NCI-H1092 treated with DMSO at 0.1 percent for 48 hours (cell line): ENCODE data around the gene DAZAP1.
"Not testable (repeated sequence)": the region's sequence is repeated elsewhere in the genome, so short reads cannot be mapped to it uniquely, and the experiment has no call there.

ENCODE experiments used
- DNase-seq: peaks from one replicate; lab custom pipeline; 2025; lab: John Stamatoyannopoulos, UW

DAZAP1 gene

DNA sequence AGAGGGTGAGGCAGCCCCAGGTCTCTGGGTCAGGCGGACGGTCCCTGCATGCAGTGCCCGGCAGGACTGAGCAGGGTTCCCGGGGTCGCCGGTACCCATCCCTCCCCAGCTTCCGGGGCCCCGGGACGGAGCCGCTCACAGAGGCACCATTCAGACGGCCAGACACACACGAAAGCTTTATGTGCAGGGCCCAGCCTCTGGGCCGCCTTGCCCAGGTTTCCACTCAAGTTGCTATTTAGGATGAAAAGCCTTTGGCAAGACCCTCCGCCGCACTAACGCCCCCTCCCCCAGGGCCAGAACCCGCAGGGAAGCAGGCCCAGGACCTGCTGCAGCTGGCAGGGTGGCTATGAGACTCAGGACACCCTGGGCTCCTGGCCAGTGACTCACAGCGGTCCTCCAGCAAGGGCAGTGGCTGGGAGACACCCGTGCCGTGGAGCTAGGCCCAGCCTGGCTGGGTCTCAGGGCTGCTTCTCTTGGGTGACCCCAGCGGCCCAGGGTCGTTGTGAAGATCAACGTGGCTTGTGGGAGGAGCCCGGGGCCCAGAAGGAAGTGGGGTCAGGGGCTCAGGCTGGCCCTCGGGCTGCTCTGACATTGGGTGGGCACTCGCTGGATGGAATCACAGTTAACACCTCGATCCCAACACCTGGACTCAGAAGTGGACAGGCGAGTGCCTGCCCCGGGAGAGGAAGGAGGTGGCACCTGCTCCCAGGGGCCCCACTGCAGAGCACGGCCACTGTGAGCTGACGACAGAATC lies 66.8 kb downstream of the DAZAP1 start:
- no peak for DNase-seq

DNA sequence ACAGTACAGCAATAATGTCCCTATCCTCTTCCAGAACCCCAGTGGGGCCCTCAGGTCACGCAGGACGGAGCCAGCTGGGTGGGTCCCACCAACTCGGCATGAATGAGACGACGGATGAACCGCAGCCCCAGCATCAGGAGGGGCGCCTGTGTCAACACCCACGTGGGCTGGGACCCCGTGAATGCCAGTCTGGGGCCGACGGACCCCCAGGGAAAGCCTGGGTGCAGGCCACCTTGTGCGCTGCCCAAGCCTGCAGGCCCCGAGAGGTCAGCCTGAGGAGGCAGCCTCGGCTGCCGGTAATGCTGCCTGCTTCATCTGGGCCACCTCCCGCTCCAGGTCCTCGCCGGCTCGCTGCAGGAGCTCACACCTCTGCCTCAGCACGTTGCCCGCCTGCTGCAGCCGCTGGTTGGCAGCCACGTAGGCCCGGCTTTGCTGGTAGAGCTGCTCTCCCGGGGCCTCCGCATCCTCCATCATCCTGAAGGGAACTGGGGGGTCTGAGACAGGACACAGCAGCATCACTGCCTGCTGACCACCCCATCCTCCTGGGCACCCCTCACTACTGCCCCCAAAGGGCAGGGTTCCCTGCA lies 67.5 kb downstream of the DAZAP1 start:
- DNase-seq, result no peak

DNA sequence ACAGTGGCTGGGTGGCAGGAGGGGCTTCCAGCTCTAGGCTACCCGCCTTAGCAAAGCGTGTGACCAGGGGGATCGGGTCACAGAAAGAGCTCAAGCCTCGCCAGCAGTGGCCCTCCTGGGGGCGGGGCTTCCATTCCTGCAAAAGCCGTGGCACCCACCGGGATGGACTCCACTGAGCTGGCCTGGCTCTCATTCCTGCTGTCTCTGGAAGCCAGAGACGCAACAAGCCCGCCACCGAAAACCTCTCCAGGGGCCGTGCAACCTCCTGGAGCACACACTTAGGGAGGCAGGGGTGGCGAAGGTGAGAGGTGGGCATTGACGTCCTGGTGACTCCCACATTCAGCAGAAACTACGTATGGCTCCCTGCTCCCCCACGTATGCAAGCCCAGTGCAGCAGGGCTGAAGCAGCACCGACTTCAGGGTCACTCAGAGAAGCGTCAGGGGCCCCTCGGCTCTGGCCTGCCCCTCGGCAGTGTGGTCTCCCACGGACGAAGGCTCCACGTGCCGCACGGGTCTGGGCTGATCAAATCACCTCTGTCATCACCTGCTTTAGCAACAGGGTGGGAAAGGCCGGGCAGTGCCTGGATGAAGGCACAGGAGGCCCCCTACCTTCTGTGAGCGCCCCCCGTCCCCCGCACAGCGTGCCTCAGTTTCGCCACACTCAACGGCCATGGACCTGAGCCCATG lies 68.5 kb downstream of the DAZAP1 start:
- DNase-seq, result no peak

DNA sequence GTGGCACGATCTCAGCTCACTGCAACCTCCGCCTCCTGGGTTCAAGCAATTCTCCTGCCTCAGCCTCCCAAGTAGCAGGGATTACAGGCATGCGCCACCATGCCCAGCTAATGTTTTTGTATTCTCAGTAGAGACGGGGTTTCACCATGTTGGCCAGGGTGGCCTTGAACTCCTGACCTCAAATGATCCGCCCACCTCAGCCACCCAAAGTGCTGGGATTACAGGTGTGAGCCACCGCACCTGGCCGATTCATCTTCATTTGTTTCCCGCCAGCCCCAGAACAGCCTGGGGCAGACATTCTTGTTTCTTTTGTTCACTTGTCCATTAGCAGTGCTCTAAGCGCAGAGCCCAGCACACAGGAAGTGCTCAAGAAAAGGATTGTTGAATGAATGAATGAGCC lies 69.7 kb downstream of the DAZAP1 start:
- not testable (repeated sequence) for DNase-seq

DNA sequence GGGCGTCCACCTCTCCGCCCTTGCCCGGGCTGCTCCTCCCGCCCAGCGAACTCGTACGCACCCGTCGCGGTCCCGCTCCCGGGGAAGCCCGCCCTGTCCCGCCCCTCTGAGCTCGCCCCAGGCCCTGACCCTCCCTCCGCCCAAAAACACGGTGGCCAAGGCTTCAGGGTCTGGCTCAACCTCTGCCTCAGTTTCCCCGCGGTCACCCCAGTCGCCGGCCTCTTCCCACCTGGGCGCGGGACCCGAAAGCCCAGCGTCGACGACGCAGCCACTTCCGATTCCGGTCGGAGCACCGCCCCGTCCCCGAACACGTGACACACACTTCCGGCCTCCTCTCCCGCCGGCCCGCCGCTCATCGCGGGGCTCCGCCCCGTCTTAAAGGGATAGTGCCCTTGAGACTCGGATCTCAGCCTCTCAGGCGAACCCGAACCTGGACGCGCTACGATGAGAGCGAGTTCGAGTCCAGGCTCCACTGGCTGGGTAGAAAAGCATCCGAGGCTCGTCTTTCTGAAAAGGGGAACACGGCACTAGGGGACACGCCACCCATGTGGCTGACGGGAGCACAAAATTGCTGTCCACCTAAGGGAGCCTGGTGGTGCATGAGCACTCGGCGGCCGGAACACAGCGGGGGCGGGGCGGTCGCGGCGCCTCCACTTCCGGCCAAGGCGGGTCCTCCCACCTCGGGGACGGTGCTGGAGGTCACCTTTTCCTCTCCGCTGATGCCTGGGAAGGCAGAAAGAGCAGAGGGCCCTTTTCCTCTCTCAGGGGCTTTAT lies 71.7 kb downstream of the DAZAP1 start, which contains the start of gene C19orf25:
C19orf25 (minus strand) TSS at position 282 of the 774 bp plus-strand sequence. CDS start 312 bp downstream, outside the sequence.
- DNase-seq, result peak; percentile 92

DNA sequence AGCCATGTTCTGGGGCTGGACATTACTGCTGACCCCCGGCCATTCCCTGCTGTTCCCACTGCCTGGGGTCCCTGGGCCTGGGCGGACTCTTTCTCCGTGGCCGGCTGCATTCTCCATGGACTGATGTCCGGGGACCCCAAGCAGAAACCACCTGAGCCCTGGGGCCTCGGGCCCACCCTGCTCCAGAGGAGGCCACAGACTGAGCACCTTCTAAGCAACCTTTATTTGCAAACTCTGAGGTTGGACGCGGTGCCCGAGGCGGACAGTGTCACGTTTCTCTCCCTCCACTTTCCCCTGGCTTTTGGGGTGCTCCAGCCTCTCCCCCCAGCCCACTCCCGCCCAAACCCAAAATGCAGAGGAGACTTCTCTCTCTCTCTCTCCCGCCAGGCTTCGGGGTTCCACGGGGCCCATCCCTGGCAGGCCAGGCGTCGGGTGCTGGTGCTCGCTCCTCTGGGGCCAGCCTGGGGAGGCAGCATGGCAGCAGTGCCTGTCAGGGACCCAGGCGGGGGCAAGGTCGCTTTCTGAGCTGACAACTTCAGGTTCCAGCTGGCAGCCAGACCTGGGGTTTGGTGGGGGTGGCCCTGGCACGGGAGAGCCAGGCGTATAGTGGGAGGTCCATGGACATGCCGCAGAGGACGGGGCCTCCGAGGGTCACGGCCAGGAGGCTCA lies 74.0 kb downstream of the DAZAP1 start:
- no peak for DNase-seq

DNA sequence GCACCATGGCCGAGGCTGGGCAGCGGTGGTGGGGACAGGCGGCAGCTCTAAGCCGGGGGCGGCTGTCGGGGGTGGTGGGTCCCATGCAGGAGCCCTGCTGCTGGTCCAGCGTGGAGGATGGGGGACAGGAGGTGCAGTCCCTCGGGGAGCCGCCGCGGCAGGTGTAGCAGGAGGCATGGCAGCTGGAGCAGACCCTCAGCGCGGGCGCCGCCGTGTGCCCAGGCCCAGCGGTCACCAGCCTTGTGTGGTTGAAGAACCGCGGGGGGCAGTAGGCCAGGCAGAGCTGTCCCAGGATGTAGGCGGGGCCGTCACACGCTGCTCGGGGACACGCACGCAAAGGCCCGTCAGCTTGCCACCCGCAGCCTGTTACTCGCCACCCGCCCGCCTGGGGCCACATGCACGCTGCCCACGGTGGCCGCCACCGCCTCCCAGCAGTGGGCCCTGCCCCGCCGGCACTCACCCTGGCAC lies 74.5 kb downstream of the DAZAP1 start:
- DNase-seq, result no peak

DNA sequence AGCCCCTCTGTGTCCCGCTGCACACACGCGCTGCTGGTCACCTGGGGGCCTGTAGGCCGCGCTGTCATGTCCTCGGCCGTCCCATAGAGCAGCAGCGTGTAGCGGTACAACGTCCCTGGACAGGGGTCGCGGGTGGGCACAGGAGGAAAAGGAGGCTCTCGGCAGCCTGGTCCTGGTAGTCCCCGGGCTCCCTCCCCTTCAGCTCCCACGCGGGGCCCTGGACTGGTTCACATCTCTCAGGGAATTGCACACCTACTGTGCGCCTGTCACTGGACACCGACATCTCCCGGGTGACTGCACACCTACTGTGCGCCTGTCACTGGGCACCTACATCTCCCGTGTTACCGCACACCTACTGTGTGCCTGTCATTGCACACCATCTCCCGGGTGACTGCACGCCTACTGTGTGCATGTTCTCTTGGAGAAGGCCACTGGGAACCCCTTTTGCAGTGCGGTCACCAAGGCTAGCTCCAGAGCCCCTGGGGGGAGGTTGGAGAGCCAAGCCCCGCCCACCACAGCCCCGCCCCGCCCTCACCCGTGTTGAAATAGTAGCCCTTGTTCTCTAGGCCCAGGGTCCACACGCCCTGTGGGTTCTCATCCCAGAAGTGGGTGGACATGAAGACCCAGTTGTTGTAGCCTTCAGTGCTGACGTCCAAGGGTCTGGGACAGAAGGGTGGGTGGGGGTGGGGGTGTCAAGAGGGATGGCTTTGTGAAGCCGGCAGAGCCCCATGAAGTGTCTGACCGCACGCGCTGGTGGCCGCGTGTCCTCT lies 75.2 kb downstream of the DAZAP1 start:
- DNase-seq, result no peak

DNA sequence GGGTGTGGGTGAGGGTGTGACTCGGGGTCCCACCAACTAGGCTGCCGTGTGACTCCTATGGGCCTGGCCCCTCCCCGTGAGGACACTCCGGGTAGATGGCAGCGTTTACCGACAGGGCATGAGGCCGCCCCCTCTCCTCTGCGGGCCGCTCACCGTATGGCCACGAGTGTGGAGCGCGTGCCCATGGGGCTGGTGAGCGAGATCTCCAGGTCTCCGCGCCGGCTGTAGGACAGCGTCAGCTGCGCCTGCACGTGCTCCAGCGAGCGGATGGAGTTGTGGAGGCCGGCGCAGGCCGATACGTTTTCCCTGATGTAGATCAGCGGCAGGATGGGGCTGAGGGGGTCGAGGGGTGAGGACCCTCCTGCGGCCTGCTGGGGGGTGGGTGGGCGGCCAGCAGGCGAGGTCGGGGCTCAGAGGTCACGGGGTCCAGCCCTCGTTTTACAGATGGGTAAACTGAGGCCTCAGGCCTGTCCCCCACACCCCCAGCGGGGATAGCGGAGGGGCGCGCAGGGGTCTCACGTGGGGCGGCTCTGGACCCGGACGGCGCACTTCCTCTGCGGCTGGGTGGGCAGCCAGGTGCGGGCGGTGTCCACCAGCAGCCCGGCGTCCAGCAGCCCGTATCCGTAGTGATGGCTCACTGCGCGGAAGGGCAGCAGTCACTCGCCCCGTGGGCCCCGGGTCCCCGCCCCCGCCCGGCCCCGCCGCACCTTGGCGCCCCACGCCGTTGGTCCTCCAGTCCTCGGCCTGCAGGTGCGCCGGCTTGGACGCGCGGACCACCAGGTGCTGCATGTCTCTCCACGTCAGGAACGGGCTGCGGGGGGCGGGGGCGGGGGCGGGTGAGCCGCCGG lies 76.0 kb downstream of the DAZAP1 start:
- DNase-seq, result no peak

DNA sequence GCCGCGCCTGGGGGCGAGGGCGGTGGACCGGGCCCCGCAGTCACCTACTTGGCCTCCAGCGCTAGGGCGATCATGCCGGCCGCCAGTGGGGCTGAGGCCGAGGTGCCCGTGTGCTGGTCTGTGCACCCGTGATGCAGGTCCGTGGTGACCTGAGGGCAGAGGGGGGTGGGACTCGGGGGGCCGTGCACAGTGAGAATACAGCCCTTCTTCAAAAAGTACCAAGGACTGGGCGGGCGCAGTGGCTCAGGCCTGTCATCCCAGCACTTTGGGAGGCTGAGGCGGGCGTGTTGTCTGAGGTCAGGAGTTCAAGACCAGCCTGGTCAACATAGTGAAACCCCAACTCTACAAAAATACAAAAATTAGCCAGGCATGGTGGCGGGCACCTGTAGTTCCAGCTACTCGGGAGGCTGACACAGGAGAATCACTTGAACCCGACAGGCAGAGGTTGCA lies 76.6 kb downstream of the DAZAP1 start:
- DNase-seq, result no peak
